HG03432 (cell line): ENCODE data around the gene CLEC17A.

Source experiments
- ATAC-seq: cut with Tn5 transposase; IDR thresholded peaks from one replicate; pipeline ENCODE4 v1.9.1; 2021; ENCODE audit warnings: mild to moderate bottlenecking, moderate library complexity; ENCODE audit not compliant: unreplicated experiment

CLEC17A gene

DNA sequence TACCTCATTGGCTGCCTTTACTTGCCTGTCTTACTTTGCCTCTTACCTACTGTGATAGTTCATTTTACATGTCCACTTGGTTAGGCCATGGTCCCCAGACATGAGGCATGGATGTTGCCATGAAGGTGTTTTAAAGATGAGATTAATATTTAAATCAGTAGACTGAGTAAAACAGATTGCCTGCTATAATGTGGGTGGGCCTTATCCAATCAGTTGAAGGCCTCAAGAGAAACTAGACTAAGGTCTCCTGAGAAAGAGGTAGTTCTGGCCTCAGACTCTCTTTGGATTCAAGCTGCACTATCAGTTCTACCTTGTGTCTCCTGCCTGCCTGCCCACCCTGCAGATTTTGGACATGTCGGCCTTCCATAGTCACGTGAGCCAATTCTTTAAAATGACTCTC is 65.6 kb downstream of the CLEC17A start:
- no peak for ATAC-seq

DNA sequence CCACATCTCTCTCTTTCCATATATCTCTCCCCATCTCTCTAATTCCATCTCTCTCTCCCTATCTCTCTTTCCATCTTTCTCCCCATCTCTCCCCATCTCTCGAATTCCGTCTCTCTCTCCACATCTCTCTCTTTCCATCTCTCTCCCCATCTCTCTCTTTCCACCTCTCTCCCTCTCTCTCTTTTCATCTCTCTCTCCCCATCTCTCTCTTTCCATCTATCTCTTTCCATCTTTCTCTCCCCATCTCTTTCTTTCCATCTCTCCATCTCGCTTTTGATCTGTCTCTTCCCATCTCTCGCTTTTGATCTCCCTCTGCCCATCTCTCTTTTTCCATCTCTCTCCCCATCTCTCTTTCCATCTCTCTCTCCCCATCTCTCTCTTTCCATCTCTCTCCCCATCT is 66.1 kb downstream of the CLEC17A start:
- no peak for ATAC-seq

DNA sequence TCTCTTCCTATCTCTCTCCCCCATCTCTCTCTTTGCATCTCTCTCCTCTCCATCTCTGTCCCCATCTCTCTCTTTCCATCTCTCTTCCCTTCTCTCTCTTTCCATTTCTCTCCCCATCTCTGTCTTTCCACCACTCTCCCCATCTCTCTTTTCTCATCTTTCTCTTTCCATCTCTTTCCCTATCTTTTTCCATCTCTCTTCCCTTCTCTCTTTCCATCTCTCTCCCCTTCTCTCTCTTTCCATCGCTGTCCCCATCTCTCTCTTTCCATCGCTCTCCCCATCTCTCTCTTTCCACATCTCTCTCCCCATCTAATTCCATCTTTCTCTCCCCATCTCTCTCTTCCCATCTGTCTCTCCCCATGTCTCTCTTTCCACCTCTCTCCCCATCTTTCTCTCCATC is 67.3 kb downstream of the CLEC17A start:
- ATAC-seq = no peak

DNA sequence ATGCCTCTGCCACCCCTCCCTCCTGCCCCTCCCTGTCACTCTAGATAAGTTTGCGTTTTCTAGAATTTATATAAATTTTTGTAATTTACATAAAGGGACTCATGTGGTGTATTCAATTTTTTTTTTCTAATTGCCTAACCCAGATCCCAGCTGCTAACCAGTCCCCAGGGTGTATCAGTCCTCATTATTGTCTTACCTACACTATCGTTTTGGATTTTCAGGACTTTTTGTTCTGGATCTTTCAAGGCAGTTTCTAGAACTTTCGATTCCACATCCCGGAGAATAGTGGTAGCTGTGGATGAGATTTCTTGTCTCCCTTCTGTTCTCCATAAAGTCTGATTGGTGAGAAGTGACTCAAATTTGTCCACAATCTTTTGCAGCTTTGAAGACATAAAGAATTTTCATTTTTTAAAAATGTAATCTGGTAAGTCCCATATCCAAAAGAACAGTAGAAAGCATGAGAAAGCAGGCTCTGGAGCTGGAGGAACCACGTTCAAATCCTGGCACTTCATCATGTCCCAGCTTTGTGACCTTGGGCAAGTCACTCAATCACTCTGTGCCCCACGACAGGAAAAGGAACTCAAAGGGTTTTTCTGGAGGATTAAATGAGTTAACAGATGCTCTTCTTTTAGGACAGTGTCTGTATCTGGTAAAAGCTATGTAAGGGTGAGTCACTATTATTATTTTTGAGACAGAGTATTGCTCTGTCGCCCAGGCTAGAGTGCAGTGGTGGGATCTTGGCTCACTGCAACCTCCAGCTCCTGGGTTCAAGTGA is 72.1 kb downstream of the CLEC17A start:
- ATAC-seq = no peak

DNA sequence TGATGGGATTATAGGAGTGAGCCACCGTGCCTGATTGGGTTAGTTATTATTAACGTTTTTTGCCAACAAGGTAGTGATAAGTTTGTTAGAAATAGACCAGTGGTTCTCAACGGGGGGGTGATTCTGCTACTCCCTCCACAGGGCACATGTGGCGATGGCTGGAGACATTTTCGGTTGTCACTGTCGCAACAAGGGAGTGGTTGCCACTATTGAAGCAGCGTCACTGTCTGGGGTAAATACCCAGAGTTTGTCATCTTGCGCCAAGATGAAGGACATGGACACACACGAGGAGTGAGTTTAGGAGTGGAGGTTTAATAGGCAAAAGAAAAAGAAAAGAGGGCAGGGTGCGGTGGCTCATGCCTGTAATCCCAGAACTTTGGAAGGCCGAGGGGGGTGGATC is 72.8 kb downstream of the CLEC17A start:
- ATAC-seq = no peak

DNA sequence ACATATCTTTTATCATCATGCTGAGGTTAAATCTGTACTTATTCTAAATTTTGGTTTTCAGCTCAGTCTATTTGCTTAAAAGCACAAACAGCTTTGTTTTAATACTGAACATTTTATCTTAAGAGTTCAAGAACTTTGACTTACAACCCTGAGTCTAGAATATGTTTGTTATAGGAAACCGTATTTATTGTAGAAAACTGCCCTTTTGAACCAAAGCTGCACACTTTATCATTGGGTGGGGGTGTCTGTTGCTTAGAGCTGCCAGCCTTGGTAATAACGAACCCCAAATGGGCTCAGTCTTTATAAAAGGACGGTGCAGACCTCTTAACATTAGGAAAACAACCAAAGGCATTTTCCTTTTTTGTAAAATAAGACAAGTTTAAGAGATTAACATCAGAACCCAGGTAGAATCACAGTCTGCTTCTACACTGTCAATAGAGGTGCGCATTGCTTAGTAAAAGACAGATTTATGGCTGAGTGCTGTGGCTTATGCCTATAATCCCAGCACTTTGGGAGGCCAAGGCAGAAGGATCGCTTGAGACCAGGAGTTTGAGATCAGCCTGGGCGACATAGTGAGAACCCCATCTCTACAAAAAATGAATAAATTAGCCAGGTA is 77.1 kb downstream of the CLEC17A start:
- no peak for ATAC-seq

DNA sequence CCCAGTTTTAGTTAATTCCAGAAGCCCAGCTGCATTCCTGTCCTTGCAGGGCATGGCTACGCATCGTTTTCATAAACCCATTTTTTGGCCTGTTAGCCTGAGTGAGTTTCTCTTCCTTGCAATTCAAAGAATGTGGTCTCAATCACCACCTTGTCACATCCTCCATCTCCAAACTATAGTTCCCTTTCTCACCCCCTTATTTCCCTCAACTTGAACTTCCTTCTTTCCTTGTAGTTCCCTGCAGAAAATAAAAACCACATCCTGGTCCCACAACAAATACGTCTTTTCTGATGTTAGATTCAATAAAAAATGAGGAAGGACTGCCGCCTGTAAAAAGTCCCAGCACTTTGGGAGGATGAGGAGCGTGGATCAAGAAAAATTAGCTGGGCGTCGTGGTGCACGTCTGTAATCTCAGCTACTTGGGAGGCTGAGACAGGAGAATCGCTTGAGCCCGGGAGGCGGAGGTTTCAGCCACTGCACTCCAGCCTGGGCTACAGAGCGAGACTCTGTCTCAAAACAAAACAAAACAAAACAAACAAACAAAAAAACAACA is 78.6 kb downstream of the CLEC17A start:
- ATAC-seq = no peak
